Ascending aorta (tissue), 2 donors: ENCODE results near the gene DMD. TPM values are rescaled to one million over a fixed set of nuclear protein-coding genes. Genes with fewer than 3 reads are reported as not detected.

Experiments
- DNase-seq, 2 donors: peaks; one replicate each; pipeline ENCODE4 v3.0.0-alpha.2; 2019; ENCODE audit warnings: low spot score in 2 of 2
- H3K27ac ChIP-seq, 2 donors: fragments of 200-600 bp; sonication (generic); one replicate each; pipeline ENCODE4 v1.5.1; 2016 to 2017; ENCODE audit warnings: mild to moderate bottlenecking in 1 of 2
- H3K27me3 ChIP-seq: fragments of 200-600 bp; sonication (generic); one replicate; pipeline ENCODE4 v1.5.1; 2017
- H3K36me3 ChIP-seq, 2 donors: fragments of 200-600 bp; sonication (generic); one replicate each; pipeline ENCODE4 v1.5.1; 2016
- H3K4me1 ChIP-seq, 2 donors: fragments of 200-600 bp; sonication (generic); one replicate each; pipeline ENCODE4 v1.5.1; 2016 to 2017; ENCODE audit warnings: mild to moderate bottlenecking in 1 of 2
- H3K4me3 ChIP-seq, 2 donors: fragments of 200-600 bp; sonication (generic); one replicate each; pipeline ENCODE4 v1.5.1; 2016 to 2017; ENCODE audit warnings: mild to moderate bottlenecking in 1 of 2
- H3K9me3 ChIP-seq, 2 donors: fragments of 200-600 bp; sonication (generic); one replicate each; pipeline ENCODE4 v1.5.1; 2016
- intact Hi-C: fragments of 100-400 bp; cut with DNase I; formaldehyde crosslinking; loops from one replicate; pipeline ENCODE4 v1.15.1; 2023
- total RNA-seq: library from RNA; depleted of rRNA; stranded (reverse); fragments of >200 nt; gene quantifications from one replicate; pipeline ENCODE4 v1.1.0, GENCODE V29; 2016
- TF ChIP-seq, protein P1 (sequence below), 3 experiments: fragments of 200-600 bp in 2 of 3; fragments of 450-650 bp in 1 of 3; sonication (generic) in 2 of 3; IDR thresholded peaks; one replicate each; pipeline ENCODE4 v1.5.1; 2016 to 2019; ENCODE audit warnings: antibody characterized with exemption in 3 of 3, mild to moderate bottlenecking in 1 of 3, moderate library complexity in 1 of 3

Gene DMD
- total RNA-seq, 1 donor from 2014 or later = 40.0 TPM

- Histone ChIP-seq H3K27me3 (no peaks in the 10 kb centered on the region), H3K27ac (no peak overlapping the region), H3K9me3 (no peaks in the 10 kb centered on the region), H3K36me3 (no peaks in the 10 kb centered on the region), H3K4me3 (no peak overlapping the region), H3K4me1 (no peaks in the 10 kb centered on the region)
- TF ChIP-seq, protein P1, sequence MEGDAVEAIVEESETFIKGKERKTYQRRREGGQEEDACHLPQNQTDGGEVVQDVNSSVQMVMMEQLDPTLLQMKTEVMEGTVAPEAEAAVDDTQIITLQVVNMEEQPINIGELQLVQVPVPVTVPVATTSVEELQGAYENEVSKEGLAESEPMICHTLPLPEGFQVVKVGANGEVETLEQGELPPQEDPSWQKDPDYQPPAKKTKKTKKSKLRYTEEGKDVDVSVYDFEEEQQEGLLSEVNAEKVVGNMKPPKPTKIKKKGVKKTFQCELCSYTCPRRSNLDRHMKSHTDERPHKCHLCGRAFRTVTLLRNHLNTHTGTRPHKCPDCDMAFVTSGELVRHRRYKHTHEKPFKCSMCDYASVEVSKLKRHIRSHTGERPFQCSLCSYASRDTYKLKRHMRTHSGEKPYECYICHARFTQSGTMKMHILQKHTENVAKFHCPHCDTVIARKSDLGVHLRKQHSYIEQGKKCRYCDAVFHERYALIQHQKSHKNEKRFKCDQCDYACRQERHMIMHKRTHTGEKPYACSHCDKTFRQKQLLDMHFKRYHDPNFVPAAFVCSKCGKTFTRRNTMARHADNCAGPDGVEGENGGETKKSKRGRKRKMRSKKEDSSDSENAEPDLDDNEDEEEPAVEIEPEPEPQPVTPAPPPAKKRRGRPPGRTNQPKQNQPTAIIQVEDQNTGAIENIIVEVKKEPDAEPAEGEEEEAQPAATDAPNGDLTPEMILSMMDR (IDR thresholded peaks at IDR 0.05) = no peak
- no peak for DNase-seq
- intact Hi-C loops = no loop called here
Measured at GRCh38 chrX:31506360-31506759, 1705.0 kb downstream of the DMD start.

DNA sequence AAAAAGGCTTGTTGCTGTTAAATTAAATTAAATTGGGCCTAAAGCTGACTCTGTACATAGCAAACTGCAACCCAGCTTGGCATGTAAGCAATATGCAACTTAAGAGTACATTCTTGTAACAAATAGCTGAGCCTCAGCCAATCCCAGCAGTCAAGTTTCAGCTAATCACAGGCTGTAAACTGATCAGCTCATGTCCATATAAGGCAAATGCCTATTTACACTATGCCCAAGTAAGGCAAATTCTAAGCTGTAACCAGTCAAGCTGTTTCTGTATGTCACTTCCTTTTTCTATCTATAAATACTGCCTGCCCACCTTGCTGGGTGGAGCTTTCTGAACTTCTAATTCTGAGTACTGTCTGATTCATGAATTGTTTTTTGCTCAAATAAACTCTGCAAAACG is 1710.4 kb downstream of the DMD start:
- TF ChIP-seq, protein P1 (IDR thresholded peaks at IDR 0.05) = no peak
- H3K4me3 ChIP-seq = no peak overlapping the region
- H3K36me3 ChIP-seq = no peaks in the 10 kb centered on the region
- no peaks in the 10 kb centered on the region for H3K27me3 ChIP-seq
- no peaks in the 10 kb centered on the region for H3K9me3 ChIP-seq
- H3K27ac ChIP-seq = no peak overlapping the region
- no peak for DNase-seq
- intact Hi-C loops = no loop called here
- H3K4me1 ChIP-seq = no peaks in the 10 kb centered on the region

GRCh38 chrX:31499109-31499508 is 1712.2 kb downstream of the DMD start:
- H3K4me1 ChIP-seq = no peaks in the 10 kb centered on the region
- no peaks in the 10 kb centered on the region for H3K27me3 ChIP-seq
- no peak overlapping the region for H3K27ac ChIP-seq
- H3K36me3 ChIP-seq = no peaks in the 10 kb centered on the region
- H3K9me3 ChIP-seq = no peaks in the 10 kb centered on the region
- intact Hi-C loops = no loop called here
- no peak overlapping the region for H3K4me3 ChIP-seq
- no peak for DNase-seq
- TF ChIP-seq, protein P1 (IDR thresholded peaks at IDR 0.05) = no peak

DNA sequence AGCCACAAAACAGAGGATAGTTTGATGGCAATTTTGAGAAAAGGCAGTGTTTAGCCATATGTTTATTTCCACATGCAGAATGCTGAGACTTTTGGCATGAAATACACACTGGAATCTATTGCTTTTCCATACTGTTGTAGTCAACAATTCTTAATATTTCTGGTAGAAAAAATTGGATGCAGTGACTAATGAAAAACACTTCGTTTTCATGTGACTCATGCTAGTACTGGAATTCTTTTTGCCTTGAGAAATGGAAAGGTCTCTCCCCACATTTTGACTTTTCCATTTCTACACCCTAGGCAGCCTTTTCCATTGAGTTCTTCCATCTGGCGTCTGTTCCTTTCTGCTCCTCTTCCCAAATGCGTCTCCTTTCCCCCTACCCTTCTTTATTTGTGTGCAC is 1714.3 kb downstream of the DMD start:
- Histone ChIP-seq H3K27me3 (no peaks in the 10 kb centered on the region), H3K9me3 (no peaks in the 10 kb centered on the region), H3K4me1 (no peaks in the 10 kb centered on the region), H3K4me3 (no peak overlapping the region), H3K36me3 (no peaks in the 10 kb centered on the region), H3K27ac (no peak overlapping the region)
- intact Hi-C loops = no loop called here
- TF ChIP-seq, protein P1 (IDR thresholded peaks at IDR 0.05) = no peak
- DNase-seq = no peak

DNA sequence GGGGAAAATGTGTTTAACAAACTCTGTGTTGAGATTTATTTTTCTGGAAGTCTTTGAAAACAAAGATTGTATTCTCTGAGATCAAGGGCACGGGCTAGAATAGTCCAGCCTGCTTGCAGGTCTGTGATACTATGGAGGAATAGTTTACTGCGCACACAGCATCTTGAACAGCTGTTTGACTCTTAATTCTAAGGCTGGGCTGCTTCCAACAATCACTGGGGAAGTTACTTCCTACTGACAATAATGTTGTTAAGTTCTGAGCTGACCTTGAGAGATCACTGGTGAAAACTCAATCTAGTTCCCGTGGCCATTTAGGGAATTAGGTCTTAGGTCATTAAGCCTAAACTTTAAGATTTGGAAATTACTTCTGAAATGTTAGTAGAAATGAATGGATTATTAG is 1723.4 kb downstream of the DMD start:
- H3K4me3 ChIP-seq = no peak overlapping the region
- H3K4me1 ChIP-seq = no peaks in the 10 kb centered on the region
- H3K36me3 ChIP-seq = no peaks in the 10 kb centered on the region
- no peak overlapping the region for H3K27ac ChIP-seq
- TF ChIP-seq, protein P1 (IDR thresholded peaks at IDR 0.05) = no peak
- H3K27me3 ChIP-seq = no peaks in the 10 kb centered on the region
- DNase-seq = no peak
- intact Hi-C loops = no loop called here
- no peaks in the 10 kb centered on the region for H3K9me3 ChIP-seq

DNA sequence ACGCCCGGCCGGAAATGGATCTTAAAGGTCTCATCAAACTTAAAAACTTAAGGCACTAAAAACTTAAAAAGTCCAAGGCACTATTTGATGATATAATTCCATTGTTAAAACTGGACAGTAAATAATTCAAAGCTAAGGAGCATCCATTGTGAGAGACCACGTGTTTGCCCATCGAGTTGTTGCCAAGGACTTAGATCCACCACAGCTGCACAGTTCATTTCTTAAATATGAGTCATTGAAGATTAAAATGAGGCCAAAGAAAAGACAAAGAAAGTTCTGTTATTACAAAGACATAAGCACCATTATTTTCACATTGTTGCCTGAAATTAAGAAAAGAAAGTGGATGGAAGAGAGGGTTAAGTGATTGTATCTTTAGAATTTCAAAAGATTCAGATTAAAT is 1728.0 kb downstream of the DMD start:
- H3K27ac ChIP-seq = no peak overlapping the region
- H3K9me3 ChIP-seq = no peaks in the 10 kb centered on the region
- no peaks in the 10 kb centered on the region for H3K36me3 ChIP-seq
- H3K4me1 ChIP-seq = no peaks in the 10 kb centered on the region
- TF ChIP-seq, protein P1 (IDR thresholded peaks at IDR 0.05) = no peak
- no peaks in the 10 kb centered on the region for H3K27me3 ChIP-seq
- intact Hi-C loops = no loop called here
- no peak overlapping the region for H3K4me3 ChIP-seq
- no peak for DNase-seq
